Measurements from ENCODE around the gene CARNS1.

CARNS1 gene

DNA sequence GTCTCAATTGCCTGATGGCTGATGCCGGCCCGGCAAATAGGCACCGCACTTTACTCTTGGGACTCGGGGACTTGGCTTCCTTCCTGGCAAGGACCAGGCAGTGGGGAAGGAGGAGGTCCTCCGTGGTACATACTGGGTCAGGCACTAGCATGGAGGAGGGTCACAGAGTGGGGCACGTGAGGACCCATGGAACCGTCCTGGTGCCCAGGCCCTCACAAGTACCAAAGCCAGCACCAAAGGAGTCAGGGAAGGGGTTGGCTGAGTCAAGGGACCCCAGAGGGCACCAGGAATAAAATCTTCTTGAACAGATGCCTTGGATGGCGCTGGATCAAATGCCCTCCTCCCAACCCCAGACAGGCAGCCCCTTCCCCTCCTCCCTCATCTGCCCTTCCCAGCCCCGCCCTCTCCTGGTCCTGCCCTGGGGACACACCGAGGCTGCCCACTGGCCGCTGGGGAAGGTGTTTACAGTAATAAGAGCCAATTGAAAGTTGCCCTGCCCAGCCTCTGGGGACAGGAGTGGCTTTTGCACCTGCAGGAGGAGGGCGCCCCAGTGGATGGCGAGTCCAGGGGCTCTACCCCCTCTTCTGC, 5.6 kb upstream of the CARNS1 start:
- H3K36me3 ChIP-seq (ENCODE audit: control insufficient read depth in 4 of 4, insufficient read depth in 4 of 4, low read length in 3 of 4), result peaks cover 0 to 37% (median 11%) of the 10 kb centered on the region in 4 experiments
- WGBS (ENCODE audit: insufficient coverage), result 9% methylated on average over 8 of the region's 13 CpGs
- POLR2A ChIA-PET, result interaction anchor here (1.3 kb wide), 2 partner anchors 9 to 11 kb away, joined by 9 to 15 read pairs; no protein-coding TSS in a partner anchor
- no peaks in the 10 kb centered on the region for H3K9me3 ChIP-seq (ENCODE audit: control extremely low read depth in 1 of 5, control insufficient read depth in 4 of 5, insufficient read depth in 2 of 5, low read depth in 1 of 5, low read length in 4 of 5)
- peaks cover 8 to 91% (median 87%) of the 10 kb centered on the region in 4 experiments for H3K4me1 ChIP-seq (ENCODE audit: control extremely low read depth in 1 of 4, control insufficient read depth in 4 of 4, insufficient read depth in 4 of 4, low read length in 3 of 4)
- peak overlapping the region in 1 of 2 experiments; percentile 64 for H3K27ac ChIP-seq (ENCODE audit: insufficient read depth in 1 of 2, low read depth in 1 of 2, low read length in 2 of 2, poor library complexity in 1 of 2, severe bottlenecking in 2 of 2)
- H3K27me3 ChIP-seq (replicated peaks in 2 of 5; ENCODE audit: control insufficient read depth in 4 of 5, insufficient read depth in 5 of 5, low read length in 4 of 5), result no peaks in the 10 kb centered on the region
- DNase-seq, result peak in 2 of 3 donors; percentile 28 to 53
- H3K4me3 ChIP-seq (ENCODE audit: control insufficient read depth in 1 of 7, extremely low read depth in 1 of 7, insufficient read depth in 4 of 7, low read depth in 2 of 7, low read length in 6 of 7), result peak overlapping the region in 4 of 7 experiments; percentile 46 to 58 (median 56)
- CTCF ChIA-PET, result interaction anchor here (3.4 kb wide), 1 partner anchor 9 kb away, joined by 22 read pairs; no protein-coding TSS in a partner anchor

DNA sequence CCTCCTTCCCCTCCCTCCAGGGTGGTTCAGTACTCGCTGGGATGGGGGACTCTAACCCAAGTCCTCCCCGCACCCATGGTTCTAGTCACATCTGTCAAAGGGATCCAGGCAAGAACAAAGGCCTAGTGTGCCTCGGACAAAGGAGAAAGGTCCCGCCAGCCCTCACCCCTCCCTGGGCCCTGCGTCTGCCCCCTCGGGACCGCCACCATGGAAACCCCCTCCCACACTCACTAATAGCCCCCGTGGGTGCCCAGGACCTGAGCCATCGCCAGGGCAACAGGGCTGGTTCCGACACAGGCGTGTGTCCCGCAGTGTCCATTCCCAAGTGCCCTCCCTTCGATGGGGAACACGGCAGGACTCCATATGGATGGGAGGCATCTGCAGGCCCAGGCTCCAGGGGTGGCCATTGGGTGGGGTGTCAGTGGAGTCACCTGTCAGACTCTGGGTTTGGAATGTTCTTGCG, 5.1 kb upstream of the CARNS1 start:
- WGBS (ENCODE audit: insufficient coverage), result 93% methylated on average over 9 of the region's 15 CpGs
- peaks cover 0 to 32% (median 9%) of the 10 kb centered on the region in 4 experiments for H3K36me3 ChIP-seq (ENCODE audit: control insufficient read depth in 4 of 4, insufficient read depth in 4 of 4, low read length in 3 of 4)
- POLR2A ChIA-PET, result no interaction called here
- no peaks in the 10 kb centered on the region for H3K27me3 ChIP-seq (replicated peaks in 2 of 5; ENCODE audit: control insufficient read depth in 4 of 5, insufficient read depth in 5 of 5, low read length in 4 of 5)
- H3K4me3 ChIP-seq (ENCODE audit: control insufficient read depth in 1 of 7, extremely low read depth in 1 of 7, insufficient read depth in 4 of 7, low read depth in 2 of 7, low read length in 6 of 7), result no peak overlapping the region
- DNase-seq, result no peak
- no peaks in the 10 kb centered on the region for H3K9me3 ChIP-seq (ENCODE audit: control extremely low read depth in 1 of 5, control insufficient read depth in 4 of 5, insufficient read depth in 2 of 5, low read depth in 1 of 5, low read length in 4 of 5)
- peaks cover 8 to 90% (median 87%) of the 10 kb centered on the region in 4 experiments for H3K4me1 ChIP-seq (ENCODE audit: control extremely low read depth in 1 of 4, control insufficient read depth in 4 of 4, insufficient read depth in 4 of 4, low read length in 3 of 4)
- CTCF ChIA-PET, result no interaction called here
- peak overlapping the region in 1 of 2 experiments; percentile 64 for H3K27ac ChIP-seq (ENCODE audit: insufficient read depth in 1 of 2, low read depth in 1 of 2, low read length in 2 of 2, poor library complexity in 1 of 2, severe bottlenecking in 2 of 2)

DNA sequence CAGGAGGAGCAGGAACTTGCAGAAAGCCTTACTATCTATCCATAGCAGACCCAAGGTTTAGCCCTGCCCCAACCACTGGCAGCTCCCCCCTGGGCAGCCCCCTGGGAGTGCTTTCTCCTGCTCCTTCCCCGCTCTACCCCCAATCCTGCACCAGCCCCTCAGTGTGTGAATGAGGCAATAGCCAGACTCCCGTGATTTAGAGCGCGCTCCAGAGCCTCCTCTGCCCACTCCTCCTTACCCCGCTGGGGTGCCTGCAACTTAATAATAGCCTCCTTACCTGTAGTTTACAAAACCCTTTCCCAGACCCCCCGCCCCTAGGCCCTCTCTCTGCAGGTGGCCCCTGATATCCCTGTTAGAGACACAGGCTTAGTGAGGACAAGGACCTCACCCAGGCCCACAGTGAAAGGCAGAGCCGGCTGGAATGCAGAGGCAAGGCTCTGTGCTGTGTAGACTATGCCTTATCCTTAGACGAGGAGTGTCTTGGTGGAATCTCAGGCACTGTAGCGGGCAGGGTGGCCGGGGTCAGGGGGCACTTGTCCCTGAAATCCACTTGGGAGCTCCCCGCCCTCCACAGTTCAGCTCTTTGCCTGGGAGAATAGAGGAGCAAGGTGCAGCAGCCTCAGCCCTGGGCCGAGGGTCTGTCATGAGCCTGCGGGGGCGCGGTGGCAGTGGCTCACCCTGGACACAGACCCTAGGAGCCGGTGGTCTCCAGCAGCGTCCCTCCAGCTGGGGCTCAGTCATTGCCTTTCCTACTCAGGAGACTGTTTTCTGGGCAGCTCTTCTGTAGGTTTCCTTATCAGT, 4.3 kb upstream of the CARNS1 start:
- H3K27me3 ChIP-seq (replicated peaks in 2 of 5; ENCODE audit: control insufficient read depth in 4 of 5, insufficient read depth in 5 of 5, low read length in 4 of 5), result no peaks in the 10 kb centered on the region
- ChIA-PET CTCF (interaction anchor here (1.0 to 1.5 kb wide), 2 partner anchors 9 to 12 kb away, joined by 4 to 6 read pairs; partner anchors contain the start of gene PPP1CA), POLR2A (interaction anchor here (2.2 kb wide), 1 partner anchor 10 kb away, joined by 6 read pairs; no protein-coding TSS in a partner anchor)
- H3K4me3 ChIP-seq (ENCODE audit: control insufficient read depth in 1 of 7, extremely low read depth in 1 of 7, insufficient read depth in 4 of 7, low read depth in 2 of 7, low read length in 6 of 7), result no peak overlapping the region
- DNase-seq, result no peak
- H3K27ac ChIP-seq (ENCODE audit: insufficient read depth in 1 of 2, low read depth in 1 of 2, low read length in 2 of 2, poor library complexity in 1 of 2, severe bottlenecking in 2 of 2), result no peak overlapping the region
- WGBS (ENCODE audit: insufficient coverage), result 95% methylated on average over 11 of the region's 17 CpGs
- no peaks in the 10 kb centered on the region for H3K9me3 ChIP-seq (ENCODE audit: control extremely low read depth in 1 of 5, control insufficient read depth in 4 of 5, insufficient read depth in 2 of 5, low read depth in 1 of 5, low read length in 4 of 5)
- H3K4me1 ChIP-seq (ENCODE audit: control extremely low read depth in 1 of 4, control insufficient read depth in 4 of 4, insufficient read depth in 4 of 4, low read length in 3 of 4), result peaks cover 8 to 89% (median 85%) of the 10 kb centered on the region in 4 experiments
- peaks cover 0 to 24% (median 5%) of the 10 kb centered on the region in 4 experiments for H3K36me3 ChIP-seq (ENCODE audit: control insufficient read depth in 4 of 4, insufficient read depth in 4 of 4, low read length in 3 of 4)

DNA sequence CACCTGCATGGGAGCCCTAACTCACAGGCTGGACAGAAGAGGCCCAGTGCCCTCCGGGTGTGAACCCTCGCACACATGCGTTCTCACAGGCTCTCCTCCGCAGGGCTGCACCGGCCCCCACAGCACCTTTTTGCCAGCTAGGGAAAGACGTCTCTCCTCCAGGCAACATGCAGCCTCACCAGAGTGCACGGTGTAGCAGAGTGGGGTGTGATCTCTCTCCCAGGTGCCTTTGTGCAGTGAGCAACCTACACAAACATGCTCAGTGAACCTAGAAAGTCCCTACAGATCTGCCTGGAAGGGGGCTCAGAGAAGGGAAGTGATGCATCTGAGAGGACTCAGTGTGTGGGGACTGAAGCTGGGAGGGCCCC, 3.7 kb upstream of the CARNS1 start:
- ChIA-PET CTCF (interaction anchor here (1.0 to 2.6 kb wide), 3 partner anchors 8 to 12 kb away, joined by 4 to 10 read pairs (median 6); partner anchors contain the start of genes PPP1CA and TBC1D10C), POLR2A (interaction anchor here (2.2 kb wide), 1 partner anchor 9 kb away, joined by 6 read pairs; no protein-coding TSS in a partner anchor)
- Histone ChIP-seq H3K4me1 (ENCODE audit: control extremely low read depth in 1 of 4, control insufficient read depth in 4 of 4, insufficient read depth in 4 of 4, low read length in 3 of 4) (peaks cover 8 to 89% (median 85%) of the 10 kb centered on the region in 4 experiments), H3K27me3 (replicated peaks in 2 of 5; ENCODE audit: control insufficient read depth in 4 of 5, insufficient read depth in 5 of 5, low read length in 4 of 5) (no peaks in the 10 kb centered on the region), H3K9me3 (ENCODE audit: control extremely low read depth in 1 of 5, control insufficient read depth in 4 of 5, insufficient read depth in 2 of 5, low read depth in 1 of 5, low read length in 4 of 5) (no peaks in the 10 kb centered on the region), H3K36me3 (ENCODE audit: control insufficient read depth in 4 of 4, insufficient read depth in 4 of 4, low read length in 3 of 4) (peaks cover 0 to 19% (median 1%) of the 10 kb centered on the region in 4 experiments), H3K4me3 (ENCODE audit: control insufficient read depth in 1 of 7, extremely low read depth in 1 of 7, insufficient read depth in 4 of 7, low read depth in 2 of 7, low read length in 6 of 7) (no peak overlapping the region), H3K27ac (ENCODE audit: insufficient read depth in 1 of 2, low read depth in 1 of 2, low read length in 2 of 2, poor library complexity in 1 of 2, severe bottlenecking in 2 of 2) (no peak overlapping the region)
- 97% methylated on average over 6 of the region's 7 CpGs for WGBS (ENCODE audit: insufficient coverage)
- no peak for DNase-seq

DNA sequence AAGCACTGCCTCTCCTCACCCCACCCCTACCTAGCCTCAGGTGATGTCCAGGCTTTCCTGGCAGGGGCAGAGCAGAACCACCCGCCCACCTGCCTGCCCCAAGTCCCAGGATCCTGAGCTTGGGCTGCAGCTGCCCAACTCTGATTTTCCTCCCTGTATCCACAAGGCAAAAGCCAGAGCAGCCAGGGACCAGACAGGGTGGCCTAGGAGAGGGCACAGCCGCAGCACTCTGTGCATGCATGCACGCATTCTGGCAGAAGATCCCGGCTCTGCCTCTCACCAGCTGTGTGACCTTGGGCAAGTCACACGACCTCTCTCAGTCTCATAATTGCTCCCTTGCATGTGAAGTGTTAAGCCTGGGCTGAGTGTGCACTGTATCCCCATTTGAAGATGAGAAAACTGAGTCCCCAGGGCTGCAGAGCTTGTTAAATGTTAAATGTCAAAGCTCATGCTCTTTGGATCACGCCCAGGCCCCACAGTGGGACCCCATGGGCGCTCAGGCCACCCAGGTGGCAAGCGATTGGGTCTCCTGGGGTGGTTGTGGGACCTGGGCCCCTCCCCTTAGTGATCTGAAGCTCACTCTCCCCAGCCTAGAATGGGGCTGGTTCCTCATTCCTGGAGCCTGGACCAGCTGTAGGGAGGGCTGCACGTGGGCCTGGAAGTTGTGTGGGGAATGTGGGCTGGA, 2.8 kb upstream of the CARNS1 start:
- WGBS (ENCODE audit: insufficient coverage), result 80% methylated on average over 7 of the region's 9 CpGs
- Histone ChIP-seq H3K4me3 (ENCODE audit: control insufficient read depth in 1 of 7, extremely low read depth in 1 of 7, insufficient read depth in 4 of 7, low read depth in 2 of 7, low read length in 6 of 7) (no peak overlapping the region), H3K9me3 (ENCODE audit: control extremely low read depth in 1 of 5, control insufficient read depth in 4 of 5, insufficient read depth in 2 of 5, low read depth in 1 of 5, low read length in 4 of 5) (no peaks in the 10 kb centered on the region), H3K27ac (ENCODE audit: insufficient read depth in 1 of 2, low read depth in 1 of 2, low read length in 2 of 2, poor library complexity in 1 of 2, severe bottlenecking in 2 of 2) (no peak overlapping the region), H3K4me1 (ENCODE audit: control extremely low read depth in 1 of 4, control insufficient read depth in 4 of 4, insufficient read depth in 4 of 4, low read length in 3 of 4) (peaks cover 8 to 89% (median 85%) of the 10 kb centered on the region in 4 experiments), H3K36me3 (ENCODE audit: control insufficient read depth in 4 of 4, insufficient read depth in 4 of 4, low read length in 3 of 4) (peaks cover 0 to 10% (median under 1%) of the 10 kb centered on the region in 4 experiments), H3K27me3 (replicated peaks in 2 of 5; ENCODE audit: control insufficient read depth in 4 of 5, insufficient read depth in 5 of 5, low read length in 4 of 5) (no peaks in the 10 kb centered on the region)
- ChIA-PET CTCF (interaction anchor here (0.6 to 3.1 kb wide), 9 partner anchors 9 to 232 kb away, joined by 3 to 17 read pairs (median 4); partner anchors contain the start of genes PPP1CA and TBC1D10C), POLR2A (interaction anchor here (2.2 kb wide), 1 partner anchor 8 kb away, joined by 6 read pairs; no protein-coding TSS in a partner anchor)
- DNase-seq, result no peak

DNA sequence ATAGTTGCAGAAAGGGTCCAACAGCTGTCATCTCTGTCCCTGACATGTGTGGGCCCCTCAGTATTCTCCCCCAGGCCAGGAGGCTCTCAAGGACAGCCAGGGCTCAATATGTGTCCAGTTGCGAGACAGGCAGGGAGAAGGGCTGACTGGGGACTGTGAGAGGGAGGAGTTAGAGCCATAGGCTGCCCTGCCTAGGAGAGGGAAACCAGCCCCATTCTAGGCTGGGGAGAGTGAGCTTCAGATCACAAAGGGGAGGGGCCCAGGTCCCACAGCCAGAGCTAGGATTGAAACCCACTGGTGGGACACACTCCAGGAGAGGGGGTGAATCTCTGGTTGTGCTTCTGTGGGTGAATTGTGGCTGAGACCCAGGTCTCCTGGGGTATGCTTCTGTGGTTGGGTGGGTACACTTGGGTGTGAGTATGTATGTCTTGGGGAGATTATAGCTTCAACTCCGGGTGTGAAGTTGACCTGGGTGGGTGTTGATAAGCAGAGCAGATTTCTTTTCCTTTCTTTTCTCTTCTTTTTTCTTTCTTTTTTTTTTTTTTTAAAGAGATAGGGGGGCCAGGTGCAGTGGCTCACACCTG, 2.1 kb upstream of the CARNS1 start:
- Histone ChIP-seq H3K4me3 (ENCODE audit: control insufficient read depth in 1 of 7, extremely low read depth in 1 of 7, insufficient read depth in 4 of 7, low read depth in 2 of 7, low read length in 6 of 7) (no peak overlapping the region), H3K9me3 (ENCODE audit: control extremely low read depth in 1 of 5, control insufficient read depth in 4 of 5, insufficient read depth in 2 of 5, low read depth in 1 of 5, low read length in 4 of 5) (no peaks in the 10 kb centered on the region), H3K27me3 (replicated peaks in 2 of 5; ENCODE audit: control insufficient read depth in 4 of 5, insufficient read depth in 5 of 5, low read length in 4 of 5) (no peaks in the 10 kb centered on the region), H3K27ac (ENCODE audit: insufficient read depth in 1 of 2, low read depth in 1 of 2, low read length in 2 of 2, poor library complexity in 1 of 2, severe bottlenecking in 2 of 2) (no peak overlapping the region), H3K36me3 (ENCODE audit: control insufficient read depth in 4 of 4, insufficient read depth in 4 of 4, low read length in 3 of 4) (peaks cover 0 to 3% (median 0%) of the 10 kb centered on the region in 4 experiments), H3K4me1 (ENCODE audit: control extremely low read depth in 1 of 4, control insufficient read depth in 4 of 4, insufficient read depth in 4 of 4, low read length in 3 of 4) (peaks cover 3 to 89% (median 85%) of the 10 kb centered on the region in 4 experiments)
- ChIA-PET CTCF (interaction anchor here (0.8 to 3.1 kb wide), 7 partner anchors 9 to 231 kb away, joined by 3 to 17 read pairs (median 3); partner anchors contain the start of genes PPP1CA and TBC1D10C), POLR2A (interaction anchor here (2.2 kb wide), 1 partner anchor 8 kb away, joined by 6 read pairs; no protein-coding TSS in a partner anchor)
- WGBS (ENCODE audit: insufficient coverage), result 89% methylated on average over 1 of the region's 2 CpGs
- peak in 2 of 3 donors; percentile 53 to 73 for DNase-seq

Measured in common myeloid progenitor, CD34-positive (primary cell).